Suprapubic skin (tissue), 3 donors: ENCODE data around the gene RGS7.

Source experiments
- EP300 ChIP-seq: sonication (generic); formaldehyde crosslinking; IDR thresholded peaks from one replicate; pipeline ENCODE4 v1.6.1; 2017; ENCODE audit warnings: antibody characterized with exemption
- POLR2A ChIP-seq, 2 donors: fragments of 450-650 bp; IDR thresholded peaks; one replicate each; pipeline ENCODE4 v1.6.1; 2017; ENCODE audit warnings: antibody characterized with exemption in 2 of 2, mild to moderate bottlenecking in 2 of 2, moderate library complexity in 2 of 2
- TF ChIP-seq, protein P1 (sequence below), 2 donors: fragments of 200-600 bp in 1 of 2; fragments of 450-650 bp in 1 of 2; sonication (generic) in 1 of 2; IDR thresholded peaks; one replicate each; pipeline ENCODE4 v1.5.1; 2016 to 2019; ENCODE audit warnings: antibody characterized with exemption in 2 of 2, mild to moderate bottlenecking in 1 of 2, moderate library complexity in 1 of 2

GRCh38 chr1:240941701-240942370, 415.2 kb downstream of the RGS7 start:
- TF ChIP-seq POLR2A (IDR thresholded peaks at IDR 0.05) (no peak), EP300 (no peak)
- TF ChIP-seq, protein P1, sequence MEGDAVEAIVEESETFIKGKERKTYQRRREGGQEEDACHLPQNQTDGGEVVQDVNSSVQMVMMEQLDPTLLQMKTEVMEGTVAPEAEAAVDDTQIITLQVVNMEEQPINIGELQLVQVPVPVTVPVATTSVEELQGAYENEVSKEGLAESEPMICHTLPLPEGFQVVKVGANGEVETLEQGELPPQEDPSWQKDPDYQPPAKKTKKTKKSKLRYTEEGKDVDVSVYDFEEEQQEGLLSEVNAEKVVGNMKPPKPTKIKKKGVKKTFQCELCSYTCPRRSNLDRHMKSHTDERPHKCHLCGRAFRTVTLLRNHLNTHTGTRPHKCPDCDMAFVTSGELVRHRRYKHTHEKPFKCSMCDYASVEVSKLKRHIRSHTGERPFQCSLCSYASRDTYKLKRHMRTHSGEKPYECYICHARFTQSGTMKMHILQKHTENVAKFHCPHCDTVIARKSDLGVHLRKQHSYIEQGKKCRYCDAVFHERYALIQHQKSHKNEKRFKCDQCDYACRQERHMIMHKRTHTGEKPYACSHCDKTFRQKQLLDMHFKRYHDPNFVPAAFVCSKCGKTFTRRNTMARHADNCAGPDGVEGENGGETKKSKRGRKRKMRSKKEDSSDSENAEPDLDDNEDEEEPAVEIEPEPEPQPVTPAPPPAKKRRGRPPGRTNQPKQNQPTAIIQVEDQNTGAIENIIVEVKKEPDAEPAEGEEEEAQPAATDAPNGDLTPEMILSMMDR (IDR thresholded peaks at IDR 0.05): no peak
